ENCODE results near the gene THSD7A. TPM values are rescaled to one million over a fixed set of nuclear protein-coding genes. Genes with fewer than 3 reads are reported as not detected.

Gene THSD7A
- total and polyA plus RNA-seq, 10 of the 15 experiments (the other 5 are each of a cell fraction or from before 2014, with no cell fraction given) = 0.03 to 0.09 (median 0.03) TPM; not detected in 7

- TF ChIP-seq ATF3 (IDR thresholded peaks at IDR 0.05; ENCODE audit: borderline replicate concordance, extremely low read depth, low read depth, low read length) (no peak), KLF5 (IDR thresholded peaks at IDR 0.05; ENCODE audit: partially characterized antibody) (no peak), SREBF1 (IDR thresholded peaks at IDR 0.05; ENCODE audit: low read length) (no peak), FOS (IDR thresholded peaks at IDR 0.05; ENCODE audit: borderline replicate concordance, extremely low read depth, insufficient read length) (no peak)
Measured at GRCh38 chr7:11811709-11812108, 20.3 kb downstream of the THSD7A start (continued).

- DNase-seq (ENCODE audit: low read depth, low spot score) (no peak), ATAC-seq (no peak), FAIRE-seq (peak; percentile 18)
- Histone ChIP-seq H3K27me3 (replicated peaks in 1 of 2; ENCODE audit: control insufficient read depth in 2 of 2, insufficient read depth in 2 of 2, low read length in 1 of 2) (no peaks in the 10 kb centered on the region), H3K36me3 (ENCODE audit: control insufficient read depth in 2 of 2, insufficient read depth in 2 of 2, low read length in 1 of 2) (no peaks in the 10 kb centered on the region), H3K9ac (ENCODE audit: control insufficient read depth, insufficient read depth, low read length) (no peak overlapping the region), H3K4me1 (ENCODE audit: control insufficient read depth, insufficient read depth, low read length) (no peaks in the 10 kb centered on the region), H3K4me2 (ENCODE audit: control insufficient read depth, insufficient read depth) (no peak overlapping the region), H3K27ac (ENCODE audit: control insufficient read depth, insufficient read depth) (no peak overlapping the region), H3K4me3 (no peak overlapping the region), H4K20me1 (ENCODE audit: control insufficient read depth, insufficient read depth) (no peaks in the 10 kb centered on the region), H2AFZ (ENCODE audit: control insufficient read depth, low read depth, low read length) (no peak overlapping the region), H3K79me2 (ENCODE audit: control insufficient read depth, insufficient read depth, low read length) (no peaks in the 10 kb centered on the region), H3K9me3 (replicated peaks; ENCODE audit: control insufficient read depth, insufficient read depth, low read length) (no peaks in the 10 kb centered on the region)
- WGBS (ENCODE audit: insufficient coverage, insufficient replicate concordance, low lambda C conversion rate, missing lambda C conversion rate) = 8% methylated on average over 4 of the region's 4 CpGs
- intact Hi-C loops (cut with micrococcal nuclease; ENCODE audit: unreplicated experiment) = no loop called here
- ChIA-PET POLR2A (no interaction called here), CTCF (no interaction called here), RAD21 (ENCODE audit: unreplicated experiment) (no interaction called here), SMC1A (ENCODE audit: uncharacterized antibody, unreplicated experiment) (no interaction called here)
- BruUV-seq (replicated peaks) = no TSS peak
- in situ Hi-C loops (cut with MboI) = no loop called here
- TF ChIP-seq CREM (IDR thresholded peaks at IDR 0.05; ENCODE audit: low read depth) = no peak
- TF ChIP-seq MXI1 (IDR thresholded peaks at IDR 0.05; ENCODE audit: low read depth, low read length) = no peak
- no peak for TF ChIP-seq CEBPZ (IDR thresholded peaks at IDR 0.05; ENCODE audit: low read depth, low read length)
- TF ChIP-seq SP1 (IDR thresholded peaks at IDR 0.05; ENCODE audit: low read depth, low read length) = no peak
- TF ChIP-seq SPI1 (IDR thresholded peaks at IDR 0.05; ENCODE audit: borderline replicate concordance, insufficient read depth, low read depth, low read length) = no peak
- no peak for TF ChIP-seq SKIL (IDR thresholded peaks at IDR 0.05; ENCODE audit: low read depth, poor library complexity, severe bottlenecking)
- no peak for TF ChIP-seq DPF2 (IDR thresholded peaks at IDR 0.05)
- TF ChIP-seq FOS (IDR thresholded peaks at IDR 0.05; ENCODE audit: borderline replicate concordance, extremely low read depth, insufficient read length) = no peak
- no peak for TF ChIP-seq IRF3 (IDR thresholded peaks at IDR 0.05)
- TF ChIP-seq CBX5 (IDR thresholded peaks at IDR 0.05; ENCODE audit: low read depth) = no peak
- TF ChIP-seq CBX3 (IDR thresholded peaks at IDR 0.05; ENCODE audit: borderline replicate concordance, low read depth) = no peak
- TF ChIP-seq JUNB (IDR thresholded peaks at IDR 0.05) = no peak
Measured at GRCh38 chr7:11810043-11810625, 21.9 kb downstream of the THSD7A start.
